Right forelimb (tissue), 1 donor: ENCODE data around the gene KLHL35.
A peak's percentile ranks its signal among the peaks of the same experiment; 100 is the strongest.

ENCODE experiments used
- DNase-seq: peaks from one replicate; pipeline ENCODE4 v3.0.0-alpha.2; 2018

Gene KLHL35

GRCh38 chr11:75441804-75442132 is 8.8 kb upstream of the KLHL35 start:
- no peak for DNase-seq

- DNase-seq = no peak
These were observed 8.2 kb upstream of the KLHL35 start for GRCh38 chr11:75440960-75441803.

GRCh38 chr11:75439495-75440120 is 6.6 kb upstream of the KLHL35 start:
- no peak for DNase-seq

GRCh38 chr11:75439026-75439425 is 6.0 kb upstream of the KLHL35 start:
- no peak for DNase-seq

GRCh38 chr11:75437966-75438659 is 5.1 kb upstream of the KLHL35 start:
- no peak for DNase-seq

GRCh38 chr11:75436806-75437205 is 3.8 kb upstream of the KLHL35 start:
- no peak for DNase-seq

- DNase-seq = no peak
These were observed 2.5 kb upstream of the KLHL35 start for GRCh38 chr11:75435571-75435925.

GRCh38 chr11:75434886-75435570 is 2.0 kb upstream of the KLHL35 start:
- no peak for DNase-seq

- DNase-seq = no peak
These were observed 1.0 kb upstream of the KLHL35 start for GRCh38 chr11:75434051-75434450.

GRCh38 chr11:75433443-75433842 is 440 bp upstream of the KLHL35 start:
- no peak for DNase-seq

GRCh38 chr11:75431533-75432525 is 1.2 kb downstream of the KLHL35 start:
- DNase-seq = no peak

GRCh38 chr11:75430714-75431532 is 2.1 kb downstream of the KLHL35 start:
- no peak for DNase-seq

GRCh38 chr11:75429902-75430713 is 2.9 kb downstream of the KLHL35 start:
- DNase-seq = peak; percentile 81

GRCh38 chr11:75429641-75429901 is 3.4 kb downstream of the KLHL35 start:
- no peak for DNase-seq

- DNase-seq = no peak
These were observed 3.9 kb downstream of the KLHL35 start for GRCh38 chr11:75428989-75429640.

- peak; percentile 82 for DNase-seq
These were observed 4.7 kb downstream of the KLHL35 start for GRCh38 chr11:75428281-75428724.

GRCh38 chr11:75427181-75427580 is 5.8 kb downstream of the KLHL35 start:
- no peak for DNase-seq

- no peak for DNase-seq
These were observed 6.3 kb downstream of the KLHL35 start for GRCh38 chr11:75426720-75427086.

- DNase-seq = no peak
These were observed 7.6 kb downstream of the KLHL35 start for GRCh38 chr11:75425422-75425821.

GRCh38 chr11:75424396-75424795 is 8.6 kb downstream of the KLHL35 start:
- DNase-seq = no peak
